ENCODE results near the gene OSBPL2. TPM values are rescaled to one million over a fixed set of nuclear protein-coding genes. Genes with fewer than 3 reads are reported as not detected.

OSBPL2 gene
- total RNA-seq, 1 donor from 2014 or later = 29.2 TPM

DNA sequence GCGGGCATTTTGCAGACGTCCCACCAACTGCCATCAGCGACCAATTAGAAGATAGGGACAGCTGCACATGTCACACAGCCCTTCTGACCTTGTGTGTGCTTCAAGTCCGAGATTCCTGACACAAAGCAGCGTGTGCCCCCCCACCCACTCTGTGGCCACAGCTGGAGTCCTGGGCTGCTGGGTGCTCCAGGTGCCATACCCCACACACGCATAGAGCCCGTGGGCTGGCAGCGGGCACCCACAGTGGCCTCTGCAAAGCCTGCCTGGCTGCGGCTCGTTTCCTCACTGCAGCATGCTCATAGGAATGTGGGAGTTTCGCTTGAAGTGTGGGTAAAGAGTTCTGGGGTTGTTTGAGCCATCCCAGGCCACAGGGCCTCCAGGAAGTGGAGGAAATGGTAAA is 62.0 kb downstream of the OSBPL2 start:
- peaks cover 17% of the 10 kb centered on the region for H3K4me1 Mint-ChIP-seq
- H3K36me3 Mint-ChIP-seq (ENCODE audit: low read depth) = peaks cover 15% of the 10 kb centered on the region
- no peaks in the 10 kb centered on the region for H3K9me3 Mint-ChIP-seq
- DNase-seq = no peak
- no peak overlapping the region for H3K27ac Mint-ChIP-seq
- no peaks in the 10 kb centered on the region for H3K27me3 Mint-ChIP-seq
- no peak overlapping the region for H3K4me3 Mint-ChIP-seq
- intact Hi-C loops (cut with micrococcal nuclease) = loop anchor here (5.0 kb wide), 4 partner anchors 67 to 492 kb away; partner anchors contain the start of genes CABLES2 and LAMA5

DNA sequence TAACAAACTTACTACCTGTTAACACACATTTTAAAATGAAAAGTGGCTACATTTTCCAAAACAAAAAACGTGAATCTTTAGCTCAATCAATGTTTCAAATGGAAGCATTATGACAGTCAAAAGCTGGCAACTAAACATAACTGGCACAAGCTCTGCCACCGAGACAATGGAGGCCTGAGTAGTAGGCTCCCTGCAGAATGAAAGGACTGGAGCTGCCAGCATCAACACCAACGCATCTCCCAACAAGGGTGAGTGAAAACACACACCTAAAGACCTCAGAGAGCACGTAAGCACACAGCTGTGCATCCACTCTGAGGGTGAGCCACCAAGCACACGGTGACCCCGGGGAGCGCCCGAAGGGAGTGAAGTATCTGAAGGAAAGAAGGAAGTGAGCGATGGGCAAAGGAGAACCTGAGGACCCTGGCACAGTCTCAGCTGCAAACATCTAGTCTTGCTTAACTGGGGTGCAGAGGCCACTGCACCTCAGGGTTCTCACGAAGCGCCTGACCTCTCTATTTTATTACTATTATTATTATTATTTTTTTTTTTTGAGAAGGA is 62.9 kb downstream of the OSBPL2 start:
- Mint-ChIP-seq H3K36me3 (ENCODE audit: low read depth) (peaks cover 20% of the 10 kb centered on the region), H3K4me1 (peaks cover 20% of the 10 kb centered on the region), H3K4me3 (peak overlapping the region; percentile 53), H3K27me3 (no peaks in the 10 kb centered on the region), H3K9me3 (no peaks in the 10 kb centered on the region), H3K27ac (peak overlapping the region; percentile 30)
- intact Hi-C loops (cut with micrococcal nuclease) = loop anchor here (5.0 kb wide), 4 partner anchors 66 to 491 kb away; partner anchors contain the start of genes CABLES2 and LAMA5
- DNase-seq = no peak

DNA sequence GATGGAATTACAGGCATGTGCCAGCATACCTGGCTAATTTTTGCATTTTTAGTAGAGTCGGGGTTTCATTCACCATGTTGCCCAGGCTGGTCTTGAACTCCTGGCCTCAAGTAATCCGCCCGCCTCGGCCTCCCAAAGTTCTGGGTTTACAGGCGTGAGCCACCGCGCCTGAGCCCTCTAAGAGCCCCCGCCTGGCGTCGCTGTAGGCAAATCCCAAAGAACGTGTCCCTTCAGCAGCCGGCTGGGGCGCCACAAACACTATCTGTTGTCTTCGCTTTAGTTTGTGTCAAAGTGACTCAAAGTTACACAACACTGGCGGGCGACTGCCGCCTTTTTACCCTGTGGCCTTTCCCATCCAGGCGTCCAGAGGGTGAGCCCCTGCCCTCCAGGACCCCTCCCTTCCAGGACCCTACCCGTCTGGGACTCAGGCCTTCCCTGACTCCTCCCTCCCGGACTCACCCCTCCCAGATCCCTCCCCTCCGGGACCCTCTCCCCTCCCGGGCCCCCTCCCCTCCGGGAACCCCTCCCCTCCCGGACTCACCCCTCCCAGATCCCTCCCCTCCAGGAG is 63.5 kb downstream of the OSBPL2 start:
- Mint-ChIP-seq H3K4me1 (peaks cover 20% of the 10 kb centered on the region), H3K36me3 (ENCODE audit: low read depth) (peaks cover 21% of the 10 kb centered on the region), H3K9me3 (no peaks in the 10 kb centered on the region), H3K27me3 (no peaks in the 10 kb centered on the region), H3K4me3 (peak overlapping the region; percentile 98), H3K27ac (peak overlapping the region; percentile 100)
- peak; percentile 96 for DNase-seq
- intact Hi-C loops (cut with micrococcal nuclease) = loop anchor here (1.0 to 5.0 kb wide), 10 partner anchors 64 to 490 kb away; partner anchors contain the start of genes CABLES2, LAMA5, MTG2 and OSBPL2

DNA sequence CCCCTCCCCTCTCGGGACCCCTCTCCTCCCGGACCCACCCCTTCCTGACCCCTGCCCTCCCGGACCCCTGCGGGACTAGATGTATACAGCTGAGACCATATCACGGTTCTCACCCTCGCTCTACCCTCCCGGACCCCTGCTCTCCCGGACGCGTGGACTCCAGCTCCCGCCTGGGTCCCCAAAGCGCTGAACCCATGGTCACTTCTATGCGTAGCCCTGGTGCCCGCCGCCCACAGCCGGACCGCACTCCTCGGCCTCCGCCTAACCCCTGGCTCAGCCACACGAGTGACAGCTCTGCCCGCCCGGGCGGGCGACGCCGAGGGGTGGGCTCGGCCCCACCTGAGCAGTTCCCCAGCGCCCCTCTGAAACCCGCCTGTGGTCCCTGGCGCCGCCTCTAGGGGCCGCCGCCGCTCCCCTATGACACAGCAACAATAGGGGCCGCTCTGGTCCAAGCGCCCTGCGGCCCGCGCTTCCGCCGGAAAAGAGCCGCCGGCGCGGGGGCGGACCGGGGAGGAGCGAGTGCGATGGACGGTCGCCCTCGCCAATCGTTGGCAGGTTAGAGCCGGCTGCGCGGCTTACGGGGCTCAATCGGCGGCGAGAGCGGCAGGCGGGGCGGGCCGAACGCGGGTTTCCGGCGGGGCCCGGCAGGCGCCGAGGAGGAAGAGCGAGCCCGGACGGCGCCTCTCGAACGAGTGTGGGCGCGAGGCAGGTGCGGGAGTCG is 64.2 kb downstream of the OSBPL2 start, which contains the start of gene ADRM1:
Gene ADRM1, plus strand, starts transcription at position 657 of the 721 bp plus-strand sequence. CDS start 572 bp downstream, outside the sequence.
- Mint-ChIP-seq H3K27ac (peak within 1 kb of the TSS; percentile 100), H3K4me3 (peak within 1 kb of the TSS; percentile 98), H3K27me3 (no peaks in the 10 kb centered on the region), H3K9me3 (no peaks in the 10 kb centered on the region), H3K36me3 (ENCODE audit: low read depth) (peaks cover 21% of the 10 kb centered on the region), H3K4me1 (peaks cover 20% of the 10 kb centered on the region)
- peak; percentile 99 for DNase-seq
- intact Hi-C loops (cut with micrococcal nuclease) = loop anchor here (1.0 to 5.0 kb wide), 10 partner anchors 64 to 490 kb away; partner anchors contain the start of genes CABLES2, LAMA5, MTG2 and OSBPL2

- H3K36me3 Mint-ChIP-seq (ENCODE audit: low read depth) = peaks cover 21% of the 10 kb centered on the region
- H3K27me3 Mint-ChIP-seq = no peaks in the 10 kb centered on the region
- intact Hi-C loops (cut with micrococcal nuclease) = loop anchor here (2.0 to 5.0 kb wide), 6 partner anchors 64 to 489 kb away; partner anchors contain the start of genes CABLES2, LAMA5, MTG2 and PSMA7
- H3K4me1 Mint-ChIP-seq = peaks cover 20% of the 10 kb centered on the region
- no peak for DNase-seq
- peak overlapping the region; percentile 100 for H3K27ac Mint-ChIP-seq
- no peaks in the 10 kb centered on the region for H3K9me3 Mint-ChIP-seq
- H3K4me3 Mint-ChIP-seq = peak overlapping the region; percentile 98
Measured at GRCh38 chr20:62303062-62303339, 64.7 kb downstream of the OSBPL2 start.

DNA sequence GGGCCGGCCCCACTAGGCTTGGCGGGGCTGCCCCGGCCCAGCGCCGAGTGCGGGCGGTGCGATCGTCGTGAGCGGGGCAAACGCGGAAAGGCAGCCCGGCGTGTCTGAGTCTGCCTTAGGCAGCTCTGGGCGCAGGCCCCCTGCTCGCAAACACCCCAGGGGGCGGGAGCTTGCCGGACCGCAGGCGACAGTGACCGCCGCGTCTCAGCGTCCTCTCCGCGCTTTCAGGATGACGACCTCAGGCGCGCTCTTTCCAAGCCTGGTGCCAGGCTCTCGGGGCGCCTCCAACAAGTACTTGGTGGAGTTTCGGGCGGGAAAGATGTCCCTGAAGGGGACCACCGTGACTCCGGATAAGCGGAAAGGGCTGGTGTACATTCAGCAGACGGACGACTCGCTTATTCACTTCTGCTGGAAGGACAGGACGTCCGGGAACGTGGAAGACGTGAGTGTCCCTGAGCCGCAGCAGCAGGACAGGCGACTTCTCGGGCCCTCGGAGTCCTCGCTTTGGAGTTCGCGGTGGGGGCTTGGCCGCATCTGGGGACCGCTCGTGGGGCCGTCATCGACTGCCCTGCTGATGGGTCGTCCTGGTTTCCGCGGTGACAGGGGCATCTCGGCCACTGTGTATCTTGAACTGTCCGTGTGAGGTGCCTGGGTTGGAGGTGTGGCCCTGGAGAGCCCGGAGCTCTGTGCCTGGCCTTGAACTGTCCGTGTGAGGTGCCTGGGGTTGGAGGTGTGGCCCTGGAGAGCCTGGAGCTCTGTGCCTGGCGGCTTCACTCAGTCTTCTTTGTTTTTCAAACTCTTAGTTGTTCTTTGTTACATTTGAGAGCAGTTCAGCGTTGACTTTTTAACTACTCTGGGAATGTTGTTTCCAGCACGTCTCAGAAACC is 65.3 kb downstream of the OSBPL2 start:
- intact Hi-C loops (cut with micrococcal nuclease) = loop anchor here (2.0 to 5.0 kb wide), 6 partner anchors 64 to 489 kb away; partner anchors contain the start of genes CABLES2, LAMA5, MTG2 and PSMA7
- H3K4me1 Mint-ChIP-seq = peaks cover 20% of the 10 kb centered on the region
- H3K9me3 Mint-ChIP-seq = no peaks in the 10 kb centered on the region
- peak overlapping the region; percentile 92 for H3K4me3 Mint-ChIP-seq
- H3K27me3 Mint-ChIP-seq = no peaks in the 10 kb centered on the region
- H3K36me3 Mint-ChIP-seq (ENCODE audit: low read depth) = peaks cover 21% of the 10 kb centered on the region
- H3K27ac Mint-ChIP-seq = peak overlapping the region; percentile 79
- peak; percentile 78 for DNase-seq

DNA sequence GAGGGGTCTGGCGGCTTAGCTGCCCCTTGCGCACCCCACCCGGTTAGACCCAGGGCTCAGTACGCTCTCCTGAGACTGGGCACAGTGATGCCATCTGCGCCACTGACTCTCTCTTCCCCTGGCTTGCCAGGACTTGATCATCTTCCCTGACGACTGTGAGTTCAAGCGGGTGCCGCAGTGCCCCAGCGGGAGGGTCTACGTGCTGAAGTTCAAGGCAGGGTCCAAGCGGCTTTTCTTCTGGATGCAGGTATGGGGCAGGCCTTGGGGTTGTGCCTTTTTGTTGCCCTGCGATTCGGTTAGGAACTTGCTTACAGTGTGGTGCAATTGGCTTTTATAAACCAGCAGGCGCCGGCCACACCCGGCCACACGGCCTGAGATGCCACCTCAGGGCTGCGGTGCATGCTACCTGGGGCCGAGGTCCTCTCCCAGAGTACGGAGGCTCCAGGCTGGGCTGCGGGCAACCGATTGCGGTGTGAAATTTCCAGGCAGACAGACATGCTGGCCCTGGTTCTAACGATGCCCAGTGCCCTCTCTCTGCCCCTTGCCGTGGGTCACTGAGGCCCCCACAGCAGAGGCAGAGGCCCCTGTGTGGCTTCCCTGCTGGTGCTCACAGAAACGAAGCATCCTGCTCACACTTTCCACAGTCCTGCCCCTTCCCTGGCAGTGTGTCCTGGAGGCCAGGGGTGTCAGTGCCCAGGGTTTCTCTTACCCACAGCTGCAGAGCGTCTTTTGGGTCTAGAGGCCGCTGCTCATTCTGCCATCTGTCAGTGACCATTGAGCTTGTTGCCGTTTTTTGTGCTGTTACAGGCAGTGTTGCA is 66.2 kb downstream of the OSBPL2 start:
- H3K36me3 Mint-ChIP-seq (ENCODE audit: low read depth) = peaks cover 25% of the 10 kb centered on the region
- peak overlapping the region; percentile 79 for H3K27ac Mint-ChIP-seq
- DNase-seq = no peak
- H3K4me3 Mint-ChIP-seq = peak overlapping the region; percentile 92
- H3K9me3 Mint-ChIP-seq = no peaks in the 10 kb centered on the region
- intact Hi-C loops (cut with micrococcal nuclease) = loop anchor here (5.0 kb wide), 4 partner anchors 63 to 488 kb away; partner anchors contain the start of genes CABLES2 and LAMA5
- H3K4me1 Mint-ChIP-seq = peaks cover 20% of the 10 kb centered on the region
- H3K27me3 Mint-ChIP-seq = no peaks in the 10 kb centered on the region

GRCh38 chr20:62305149-62305764 is 66.9 kb downstream of the OSBPL2 start:
- Mint-ChIP-seq H3K4me1 (peaks cover 20% of the 10 kb centered on the region), H3K27ac (no peak overlapping the region)

DNA sequence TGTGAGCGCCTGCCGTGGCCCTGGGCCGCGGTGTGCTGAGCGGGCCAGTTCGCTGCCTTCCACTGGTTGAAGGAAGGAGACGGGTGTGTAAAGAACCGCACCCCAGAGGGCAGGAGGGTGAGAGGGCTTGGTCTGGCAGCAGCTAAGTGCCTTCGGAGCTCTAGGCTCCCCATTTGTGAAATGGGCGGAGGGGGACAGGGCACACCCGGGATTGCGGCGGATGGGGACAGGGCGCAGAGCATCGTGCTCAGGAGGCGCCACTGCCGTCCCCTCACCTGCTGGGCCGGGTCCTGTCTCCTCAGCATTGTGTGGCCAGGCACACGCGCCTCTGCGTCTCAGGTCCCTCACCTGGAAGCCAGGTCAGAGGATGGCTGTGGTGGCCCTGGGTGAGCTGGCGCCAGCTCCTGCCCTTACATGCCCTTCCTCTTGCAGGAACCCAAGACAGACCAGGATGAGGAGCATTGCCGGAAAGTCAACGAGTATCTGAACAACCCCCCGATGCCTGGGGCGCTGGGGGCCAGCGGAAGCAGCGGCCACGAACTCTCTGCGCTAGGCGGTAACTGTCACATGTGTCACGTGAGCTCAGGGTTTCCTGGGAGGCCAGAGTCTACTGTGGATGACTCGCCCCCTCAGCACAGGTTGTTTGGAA is 67.6 kb downstream of the OSBPL2 start:
- intact Hi-C loops (cut with micrococcal nuclease) = no loop called here

More at GRCh38 chr20:62305149-62305764, 66.9 kb downstream of the OSBPL2 start:
- Mint-ChIP-seq H3K9me3 (no peaks in the 10 kb centered on the region), H3K4me3 (peak overlapping the region; percentile 92), H3K27me3 (no peaks in the 10 kb centered on the region), H3K36me3 (ENCODE audit: low read depth) (peaks cover 25% of the 10 kb centered on the region)
- intact Hi-C loops (cut with micrococcal nuclease) = no loop called here
- no peak for DNase-seq

DNA sequence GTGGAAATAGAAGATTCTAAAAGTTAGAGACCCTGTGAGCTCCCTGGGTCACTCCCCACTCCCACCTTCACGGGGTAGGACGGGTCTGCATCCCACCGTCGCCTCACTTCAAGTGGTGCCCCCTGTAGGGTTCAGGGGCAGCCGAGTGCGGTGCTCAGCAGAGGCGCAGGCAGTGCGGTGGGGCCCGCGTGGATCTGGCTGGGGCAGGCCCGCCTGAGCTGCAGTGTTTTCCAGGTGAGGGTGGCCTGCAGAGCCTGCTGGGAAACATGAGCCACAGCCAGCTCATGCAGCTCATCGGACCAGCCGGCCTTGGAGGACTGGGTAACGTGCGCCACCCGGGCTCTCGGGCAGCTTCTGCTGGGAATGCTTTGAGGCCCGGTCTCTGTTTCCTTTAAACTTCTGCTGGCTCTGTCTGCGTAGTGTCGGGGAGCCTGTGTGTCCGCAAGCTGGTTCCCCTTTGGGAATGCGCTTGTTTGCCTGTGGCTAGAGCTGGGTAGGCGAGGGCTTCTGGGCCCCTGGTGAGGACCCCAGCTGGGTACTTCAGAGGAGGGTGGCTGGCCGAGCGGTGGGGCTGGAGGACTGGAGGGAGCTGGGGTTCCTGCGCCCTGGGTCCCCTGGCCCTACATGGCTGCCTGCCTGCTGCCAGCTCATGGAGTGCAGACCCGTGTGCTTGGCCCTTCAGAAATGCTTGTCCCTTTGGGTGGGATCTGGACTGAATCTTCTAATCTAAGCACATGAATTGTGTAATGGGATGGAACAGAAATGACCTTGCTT is 68.3 kb downstream of the OSBPL2 start:
- peaks cover 25% of the 10 kb centered on the region for H3K36me3 Mint-ChIP-seq (ENCODE audit: low read depth)
- no peaks in the 10 kb centered on the region for H3K27me3 Mint-ChIP-seq
- peaks cover 19% of the 10 kb centered on the region for H3K4me1 Mint-ChIP-seq
- H3K27ac Mint-ChIP-seq = no peak overlapping the region
- no peaks in the 10 kb centered on the region for H3K9me3 Mint-ChIP-seq
- no peak overlapping the region for H3K4me3 Mint-ChIP-seq
- intact Hi-C loops (cut with micrococcal nuclease) = no loop called here
- DNase-seq = no peak

More for the DNA sequence above, 67.6 kb downstream of the OSBPL2 start:
- H3K9me3 Mint-ChIP-seq = no peaks in the 10 kb centered on the region
- peaks cover 20% of the 10 kb centered on the region for H3K4me1 Mint-ChIP-seq
- H3K27ac Mint-ChIP-seq = no peak overlapping the region
- H3K27me3 Mint-ChIP-seq = no peaks in the 10 kb centered on the region
- peaks cover 25% of the 10 kb centered on the region for H3K36me3 Mint-ChIP-seq (ENCODE audit: low read depth)
- DNase-seq = no peak
- peak overlapping the region; percentile 61 for H3K4me3 Mint-ChIP-seq

- peaks cover 25% of the 10 kb centered on the region for H3K36me3 Mint-ChIP-seq (ENCODE audit: low read depth)
- DNase-seq = no peak
- peaks cover 15% of the 10 kb centered on the region for H3K4me1 Mint-ChIP-seq
- no peaks in the 10 kb centered on the region for H3K9me3 Mint-ChIP-seq
- no peak overlapping the region for H3K27ac Mint-ChIP-seq
- intact Hi-C loops (cut with micrococcal nuclease) = no loop called here
- no peaks in the 10 kb centered on the region for H3K27me3 Mint-ChIP-seq
- H3K4me3 Mint-ChIP-seq = no peak overlapping the region
Measured at GRCh38 chr20:62307226-62308101, 69.1 kb downstream of the OSBPL2 start.

Data from activated CD4-positive, alpha-beta T cell treated with anti-CD3 and anti-CD28 coated beads, Interleukin-2, amount 10 ng/mL, durations not matched to agents 24 days and 14 days (primary cell).